H1 (cell line): Measurements from ENCODE around the gene TMC4.

Experiments
- EZH2 ChIP-seq: fragments of 200-600 bp; sonication (generic); IDR thresholded peaks from 2 replicates; pipeline ENCODE4 v1.7.1; 2012; ENCODE audit warnings: low read depth, mild to moderate bottlenecking, moderate library complexity, low read length, inconsistent platforms; ENCODE audit not compliant: severe bottlenecking
- POLR2A ChIP-seq, 2 experiments: IDR thresholded peaks; 1 replicate in 1 of 2; 2 replicates in 1 of 2; pipeline ENCODE4 v1.6.1; 2011; ENCODE audit warnings: low read depth in 2 of 2, low read length in 2 of 2, mild to moderate bottlenecking in 2 of 2; ENCODE audit errors: control extremely low read depth in 1 of 2

- TF ChIP-seq POLR2A (IDR thresholded peaks at IDR 0.05; ENCODE audit: control extremely low read depth in 1 of 2, low read depth in 2 of 2, low read length in 2 of 2) (no peak), EZH2 (no peak)
Measured at GRCh38 chr19:54149021-54149812, 23.7 kb downstream of the TMC4 start.
